Measurements from ENCODE around the gene PHLPP1.

PHLPP1 gene

DNA sequence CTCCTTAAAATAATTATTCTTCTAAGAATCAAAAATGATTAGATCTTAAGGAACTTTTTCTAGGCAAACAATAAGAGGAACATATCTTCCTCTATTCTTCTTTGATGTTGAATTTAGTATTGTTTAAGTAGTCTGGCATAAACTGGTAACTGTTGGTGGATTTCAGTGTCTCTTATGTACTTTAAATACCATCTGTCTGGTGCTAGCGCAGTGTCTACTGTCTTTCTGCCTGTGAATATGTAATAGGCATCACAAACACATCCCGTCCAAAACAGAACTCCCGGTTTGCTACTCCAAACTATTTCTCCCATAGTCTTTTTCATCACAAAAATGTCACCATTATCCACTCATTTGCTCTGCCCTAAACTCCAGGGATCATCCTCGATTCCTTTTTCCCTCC lies 281.7 kb downstream of the PHLPP1 start:
- H3K4me3 ChIP-seq (ENCODE audit: low read depth, low read length) = no peak overlapping the region
- TF ChIP-seq, protein P1, sequence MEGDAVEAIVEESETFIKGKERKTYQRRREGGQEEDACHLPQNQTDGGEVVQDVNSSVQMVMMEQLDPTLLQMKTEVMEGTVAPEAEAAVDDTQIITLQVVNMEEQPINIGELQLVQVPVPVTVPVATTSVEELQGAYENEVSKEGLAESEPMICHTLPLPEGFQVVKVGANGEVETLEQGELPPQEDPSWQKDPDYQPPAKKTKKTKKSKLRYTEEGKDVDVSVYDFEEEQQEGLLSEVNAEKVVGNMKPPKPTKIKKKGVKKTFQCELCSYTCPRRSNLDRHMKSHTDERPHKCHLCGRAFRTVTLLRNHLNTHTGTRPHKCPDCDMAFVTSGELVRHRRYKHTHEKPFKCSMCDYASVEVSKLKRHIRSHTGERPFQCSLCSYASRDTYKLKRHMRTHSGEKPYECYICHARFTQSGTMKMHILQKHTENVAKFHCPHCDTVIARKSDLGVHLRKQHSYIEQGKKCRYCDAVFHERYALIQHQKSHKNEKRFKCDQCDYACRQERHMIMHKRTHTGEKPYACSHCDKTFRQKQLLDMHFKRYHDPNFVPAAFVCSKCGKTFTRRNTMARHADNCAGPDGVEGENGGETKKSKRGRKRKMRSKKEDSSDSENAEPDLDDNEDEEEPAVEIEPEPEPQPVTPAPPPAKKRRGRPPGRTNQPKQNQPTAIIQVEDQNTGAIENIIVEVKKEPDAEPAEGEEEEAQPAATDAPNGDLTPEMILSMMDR (IDR thresholded peaks at IDR 0.05; ENCODE audit: low read depth, low read length) = no peak

DNA sequence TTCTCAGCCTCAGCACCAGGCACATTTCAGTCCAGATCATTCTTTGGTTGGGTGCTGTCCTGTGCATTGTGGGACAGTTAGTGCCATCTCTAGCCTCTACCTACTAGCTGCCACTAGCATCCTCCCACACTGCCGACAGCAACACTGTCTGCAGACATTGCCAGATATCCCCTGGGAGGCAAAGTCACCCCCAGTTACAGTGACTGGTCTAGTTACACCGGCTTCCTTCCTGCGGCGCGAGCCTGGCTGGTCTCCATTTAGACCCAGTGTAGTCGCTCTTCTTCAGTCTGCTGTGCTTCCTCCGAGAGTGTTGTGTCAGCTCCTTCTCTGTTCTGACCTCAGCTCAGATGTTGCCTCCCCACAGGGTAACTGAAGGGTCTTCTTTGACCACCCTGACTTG lies 283.1 kb downstream of the PHLPP1 start:
- TF ChIP-seq, protein P1 (IDR thresholded peaks at IDR 0.05; ENCODE audit: low read depth, low read length) = no peak

DNA sequence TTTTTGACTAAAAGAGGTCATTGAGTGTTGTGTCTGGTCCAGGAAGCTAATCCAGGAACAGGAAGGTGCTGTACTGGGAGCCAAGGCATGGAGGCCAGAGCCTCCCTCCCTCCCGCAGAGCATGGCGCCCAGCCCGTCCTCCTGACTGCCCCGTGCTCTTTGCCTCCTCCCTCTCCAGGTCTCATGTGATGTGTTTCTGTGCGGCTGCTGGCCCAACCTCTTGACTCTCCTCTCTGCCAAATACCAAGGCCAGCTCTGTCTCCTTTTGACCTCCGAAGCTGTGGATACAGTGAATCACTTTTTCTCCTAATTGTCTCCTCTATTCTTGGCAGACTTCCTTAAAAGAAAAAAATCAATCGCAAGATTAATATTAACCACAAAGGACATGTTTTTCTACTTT lies 284.1 kb downstream of the PHLPP1 start:
- no peak overlapping the region for H3K4me3 ChIP-seq (ENCODE audit: low read depth, low read length)
- TF ChIP-seq, protein P1 (IDR thresholded peaks at IDR 0.05; ENCODE audit: low read depth, low read length) = no peak

More for the DNA sequence above, 283.1 kb downstream of the PHLPP1 start:
- H3K4me3 ChIP-seq (ENCODE audit: low read depth, low read length) = no peak overlapping the region

DNA sequence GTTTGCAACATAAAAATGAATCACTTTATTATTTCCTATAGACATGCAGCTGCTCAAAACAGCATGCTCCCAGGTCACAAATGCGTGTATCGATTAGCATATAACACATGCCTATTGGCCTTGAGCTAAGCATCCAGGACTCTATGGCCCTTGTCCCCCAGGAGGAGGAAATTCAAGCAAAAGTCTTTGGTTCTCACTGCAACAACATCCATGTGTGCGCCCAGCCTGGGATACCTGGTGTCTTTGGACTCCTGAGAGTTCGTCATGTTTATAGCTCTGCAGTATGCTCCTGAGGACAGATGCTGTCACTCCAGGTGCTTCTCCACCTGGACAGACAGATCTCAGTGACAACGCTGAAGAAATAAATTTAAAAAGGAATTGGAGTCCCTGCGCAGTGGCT lies 284.6 kb downstream of the PHLPP1 start:
- TF ChIP-seq, protein P1 (IDR thresholded peaks at IDR 0.05; ENCODE audit: low read depth, low read length) = no peak
- no peak overlapping the region for H3K4me3 ChIP-seq (ENCODE audit: low read depth, low read length)

DNA sequence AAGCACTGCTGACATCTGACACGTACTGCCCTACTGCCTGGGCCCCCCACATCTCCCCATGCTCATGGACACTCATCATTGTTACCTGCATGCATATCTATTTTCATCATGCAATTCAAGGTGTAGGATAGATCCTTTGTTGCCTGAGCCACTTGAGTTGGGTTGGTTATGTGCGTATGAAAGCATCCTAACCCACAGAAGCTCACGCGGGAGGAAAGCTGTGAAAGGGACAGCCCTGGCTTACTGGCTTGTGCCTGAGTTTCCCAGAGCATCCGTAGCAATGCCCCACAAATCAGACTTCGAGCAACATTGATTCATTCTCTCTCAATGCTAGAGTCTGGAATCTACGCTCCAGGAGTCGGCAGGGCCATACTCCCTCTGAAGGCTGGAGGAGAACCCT lies 285.5 kb downstream of the PHLPP1 start:
- no peak overlapping the region for H3K4me3 ChIP-seq (ENCODE audit: low read depth, low read length)
- TF ChIP-seq, protein P1 (IDR thresholded peaks at IDR 0.05; ENCODE audit: low read depth, low read length) = no peak

DNA sequence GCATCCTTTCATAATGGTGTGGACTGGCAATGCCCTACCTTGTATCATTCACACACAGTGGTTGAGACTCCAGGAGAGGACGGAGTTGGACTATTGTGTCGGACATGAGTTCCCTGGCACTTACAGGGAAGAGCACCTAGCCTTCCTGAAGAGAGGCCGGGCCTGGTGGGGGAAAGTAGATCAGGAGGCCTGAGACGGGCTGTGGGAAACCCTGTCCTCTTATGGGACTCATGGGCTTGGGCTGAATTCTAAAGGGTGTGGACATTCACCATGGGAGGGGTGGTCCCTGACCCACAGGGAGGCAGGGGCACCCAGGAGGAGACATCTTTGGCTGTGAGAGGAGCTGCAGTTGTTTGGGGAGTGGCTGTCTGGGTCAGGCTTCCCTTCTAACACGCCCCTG lies 286.5 kb downstream of the PHLPP1 start:
- TF ChIP-seq, protein P1 (IDR thresholded peaks at IDR 0.05; ENCODE audit: low read depth, low read length) = no peak
- no peak overlapping the region for H3K4me3 ChIP-seq (ENCODE audit: low read depth, low read length)

DNA sequence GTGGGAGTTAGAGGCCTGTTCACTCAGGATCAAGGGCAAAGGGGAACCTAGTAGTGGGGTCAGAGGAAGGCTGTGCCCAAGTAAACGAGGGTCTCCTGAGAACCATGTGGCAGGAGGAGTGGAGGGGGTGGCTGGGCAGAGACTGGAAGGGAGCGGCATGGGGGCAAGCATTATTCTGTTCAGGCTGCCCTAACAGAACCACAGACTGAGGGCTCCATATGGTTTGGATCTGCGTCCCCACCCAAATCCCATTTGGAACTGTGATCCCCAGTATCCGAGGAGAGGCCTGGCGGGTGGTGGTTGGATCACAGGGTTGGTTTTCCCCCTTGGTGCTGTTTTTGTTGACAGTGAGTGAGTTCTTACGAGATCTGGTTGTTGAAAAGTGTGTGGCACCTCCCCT lies 287.0 kb downstream of the PHLPP1 start:
- TF ChIP-seq, protein P1 (IDR thresholded peaks at IDR 0.05; ENCODE audit: low read depth, low read length) = no peak
- no peak overlapping the region for H3K4me3 ChIP-seq (ENCODE audit: low read depth, low read length)

All from WI38 (cell line).